Measurements from ENCODE around the gene ATP6V1G1. TPM values are rescaled to one million over a fixed set of nuclear protein-coding genes. Genes with fewer than 3 reads are reported as not detected.
"Not testable (repeated sequence)": the region's sequence is repeated elsewhere in the genome, so short reads cannot be mapped to it uniquely, and the experiment has no call there.

The ATP6V1G1 gene
- polyA plus RNA-seq, 1 donor (not counting 4 experiments of a cell fraction or from before 2014, with no cell fraction given) = 214 TPM

DNA sequence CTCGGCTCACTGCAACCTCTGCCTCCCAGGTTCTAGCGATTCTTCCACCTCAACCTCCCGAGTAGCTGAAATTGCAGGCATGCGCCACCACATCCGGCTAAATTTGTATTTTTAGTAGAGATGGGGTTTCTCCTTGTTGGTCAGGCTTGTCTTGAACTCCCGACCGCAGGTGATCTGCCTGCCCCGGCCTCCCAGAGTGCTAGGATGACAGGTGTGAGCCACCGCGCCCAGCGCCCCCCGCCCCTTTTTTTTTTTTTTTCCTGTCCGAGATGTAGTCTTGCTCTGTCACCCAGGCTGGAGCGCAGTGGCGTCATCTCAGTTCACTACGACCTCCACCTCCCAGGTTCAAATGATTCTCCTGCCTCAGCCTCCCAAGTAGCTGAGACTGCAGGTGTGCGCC, 6.6 kb downstream of the ATP6V1G1 start:
- no peak overlapping the region for H3K27ac ChIP-seq (ENCODE audit: control insufficient read depth, insufficient read depth, low read length)
- dilution Hi-C loops (cut with MboI; ENCODE audit: extremely low pct_ligation_motif_present, low sequenced_read_pairs) = no loop called here
- H3K36me3 ChIP-seq (ENCODE audit: control insufficient read depth in 2 of 2, extremely low read depth in 1 of 2, insufficient read depth in 2 of 2, low read length in 2 of 2) = peaks cover 20 to 33% of the 10 kb centered on the region in 2 experiments
- peaks cover 8% of the 10 kb centered on the region for H4K20me1 ChIP-seq (ENCODE audit: control insufficient read depth, extremely low read depth, insufficient read depth, low read length)
- H3K79me2 ChIP-seq (ENCODE audit: control insufficient read depth, insufficient read depth, low read length) = peaks cover 68% of the 10 kb centered on the region
- H3K27me3 ChIP-seq (ENCODE audit: control insufficient read depth, extremely low read depth, insufficient read depth, low read length) = no peaks in the 10 kb centered on the region
- H2AFZ ChIP-seq (ENCODE audit: control insufficient read depth, low read length) = no peak overlapping the region
- H3K9me1 ChIP-seq (ENCODE audit: control insufficient read depth, extremely low read depth, insufficient read depth, low read length) = no peaks in the 10 kb centered on the region
- H3K4me2 ChIP-seq (ENCODE audit: control insufficient read depth, extremely low read depth, insufficient read depth, low read depth, low read length) = no peak overlapping the region
- DNase-seq (ENCODE audit: low read depth, low spot score) (no peak), FAIRE-seq (no peak)
- H3K4me3 ChIP-seq (ENCODE audit: control insufficient read depth in 2 of 3, extremely low read depth in 1 of 3, insufficient read depth in 2 of 3, low read depth in 1 of 3, low read length in 3 of 3) = no peak overlapping the region
- no peak for TF ChIP-seq EZH2 (IDR thresholded peaks at IDR 0.05; ENCODE audit: low read length)
- TF ChIP-seq CTCF (optimal IDR thresholded peaks at IDR 0.05 in 1 of 3, IDR thresholded peaks at IDR 0.05 in 1 of 3, conservative IDR thresholded peaks at IDR 0.05 in 1 of 3; ENCODE audit: extremely low read depth in 1 of 3, insufficient read depth in 2 of 3, low read length in 3 of 3) = no peak
- no peaks in the 10 kb centered on the region for H3K9me3 ChIP-seq (ENCODE audit: control insufficient read depth, low read depth, low read length)
- no peak overlapping the region for H3K9ac ChIP-seq (ENCODE audit: control insufficient read depth, extremely low read depth, insufficient read depth, low read length)
- peaks cover 29% of the 10 kb centered on the region for H3K4me1 ChIP-seq (ENCODE audit: control insufficient read depth, extremely low read depth, insufficient read depth, low read length)

DNA sequence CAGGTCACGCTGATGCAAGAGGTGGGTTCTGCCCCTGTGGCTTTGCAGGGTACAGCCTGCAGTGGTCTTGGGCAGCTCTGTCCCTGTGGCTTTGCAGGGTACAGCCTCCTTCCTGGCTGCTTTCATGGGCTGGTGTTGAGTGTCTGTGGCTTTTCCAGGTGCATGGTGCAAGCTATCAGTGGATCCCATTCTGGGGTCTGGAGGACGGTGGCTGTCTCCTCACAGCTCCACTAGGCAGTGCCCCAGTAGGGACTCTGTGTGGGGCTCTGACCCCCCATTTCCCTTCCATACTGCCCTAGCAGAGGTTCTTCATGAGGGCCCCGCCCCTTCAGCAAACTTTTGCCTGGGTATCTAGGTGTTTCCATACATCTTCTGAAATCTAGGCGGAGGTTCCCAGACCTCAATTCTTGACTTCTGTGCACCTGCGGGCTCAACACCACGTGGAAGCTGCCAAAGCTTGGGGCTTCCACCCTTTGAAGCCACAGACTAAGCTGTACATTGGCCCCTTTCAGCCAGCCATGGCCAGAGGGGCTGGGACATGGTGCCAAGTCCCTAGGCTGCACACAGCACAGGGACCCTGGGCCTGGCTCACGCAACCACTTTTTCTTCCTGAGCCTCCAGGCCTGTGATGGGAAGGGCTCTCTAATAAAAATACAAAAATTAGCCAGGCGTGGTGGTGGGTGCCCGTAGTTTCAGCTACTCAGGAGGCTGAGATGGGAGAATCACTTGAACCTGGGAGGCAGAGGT, 13.1 kb downstream of the ATP6V1G1 start:
- H3K9me3 ChIP-seq (ENCODE audit: control insufficient read depth, low read depth, low read length); H4K20me1 ChIP-seq (ENCODE audit: control insufficient read depth, extremely low read depth, insufficient read depth, low read length); H3K4me3 ChIP-seq (ENCODE audit: control insufficient read depth in 2 of 3, extremely low read depth in 1 of 3, insufficient read depth in 2 of 3, low read depth in 1 of 3, low read length in 3 of 3); dilution Hi-C loops (cut with MboI; ENCODE audit: extremely low pct_ligation_motif_present, low sequenced_read_pairs); DNase-seq (ENCODE audit: low read depth, low spot score); H3K4me1 ChIP-seq (ENCODE audit: control insufficient read depth, extremely low read depth, insufficient read depth, low read length); H3K79me2 ChIP-seq (ENCODE audit: control insufficient read depth, insufficient read depth, low read length); H3K27me3 ChIP-seq (ENCODE audit: control insufficient read depth, extremely low read depth, insufficient read depth, low read length); FAIRE-seq; H3K27ac ChIP-seq (ENCODE audit: control insufficient read depth, insufficient read depth, low read length); H3K4me2 ChIP-seq (ENCODE audit: control insufficient read depth, extremely low read depth, insufficient read depth, low read depth, low read length); H2AFZ ChIP-seq (ENCODE audit: control insufficient read depth, low read length); H3K9ac ChIP-seq (ENCODE audit: control insufficient read depth, extremely low read depth, insufficient read depth, low read length); H3K9me1 ChIP-seq (ENCODE audit: control insufficient read depth, extremely low read depth, insufficient read depth, low read length): not testable (repeated sequence)
- H3K36me3 ChIP-seq (ENCODE audit: control insufficient read depth in 2 of 2, extremely low read depth in 1 of 2, insufficient read depth in 2 of 2, low read length in 2 of 2) = peaks cover 14 to 21% of the 10 kb centered on the region in 2 experiments

DNA sequence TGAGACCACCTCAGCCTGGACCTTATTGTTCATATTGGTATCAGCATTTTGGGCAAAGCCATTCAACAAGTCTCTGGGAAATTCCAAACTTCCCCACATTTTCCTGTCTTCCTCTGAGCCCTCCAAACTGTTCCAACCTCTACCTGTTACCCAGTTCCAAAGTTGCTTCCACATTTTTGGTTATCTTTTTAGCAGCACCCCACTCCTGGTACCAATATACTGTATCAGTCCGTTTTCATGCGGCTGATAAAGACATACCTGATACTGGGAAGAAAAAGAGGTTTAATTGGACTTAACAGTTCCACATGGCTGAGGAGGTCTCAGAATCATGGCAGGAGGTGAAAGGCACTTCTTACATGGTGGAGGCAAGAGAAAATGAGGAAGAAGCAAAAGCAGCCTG, 14.2 kb downstream of the ATP6V1G1 start:
- dilution Hi-C loops (cut with MboI; ENCODE audit: extremely low pct_ligation_motif_present, low sequenced_read_pairs); H3K9me1 ChIP-seq (ENCODE audit: control insufficient read depth, extremely low read depth, insufficient read depth, low read length); H3K9me3 ChIP-seq (ENCODE audit: control insufficient read depth, low read depth, low read length); H3K9ac ChIP-seq (ENCODE audit: control insufficient read depth, extremely low read depth, insufficient read depth, low read length); H3K4me3 ChIP-seq (ENCODE audit: control insufficient read depth in 2 of 3, extremely low read depth in 1 of 3, insufficient read depth in 2 of 3, low read depth in 1 of 3, low read length in 3 of 3); H3K79me2 ChIP-seq (ENCODE audit: control insufficient read depth, insufficient read depth, low read length); H3K27me3 ChIP-seq (ENCODE audit: control insufficient read depth, extremely low read depth, insufficient read depth, low read length); DNase-seq (ENCODE audit: low read depth, low spot score); H2AFZ ChIP-seq (ENCODE audit: control insufficient read depth, low read length); H4K20me1 ChIP-seq (ENCODE audit: control insufficient read depth, extremely low read depth, insufficient read depth, low read length); H3K4me1 ChIP-seq (ENCODE audit: control insufficient read depth, extremely low read depth, insufficient read depth, low read length); H3K27ac ChIP-seq (ENCODE audit: control insufficient read depth, insufficient read depth, low read length); H3K4me2 ChIP-seq (ENCODE audit: control insufficient read depth, extremely low read depth, insufficient read depth, low read depth, low read length); FAIRE-seq: not testable (repeated sequence)
- H3K36me3 ChIP-seq (ENCODE audit: control insufficient read depth in 2 of 2, extremely low read depth in 1 of 2, insufficient read depth in 2 of 2, low read length in 2 of 2) = peaks cover 14 to 16% of the 10 kb centered on the region in 2 experiments
